Stimulated activated CD4-positive, alpha-beta T cell treated with anti-CD3 and anti-CD28 coated beads, TNF-alpha, amount 100 ng/mL, for 48 hours (primary cell): Measurements from ENCODE around the gene SERINC5.
"Not testable (repeated sequence)": the region's sequence is repeated elsewhere in the genome, so short reads cannot be mapped to it uniquely, and the experiment has no call there.

Experiments used
- DNase-seq, 3 donors: peaks; one replicate each; pipeline ENCODE4 v3.0.0-alpha.2; 2020; ENCODE audit warnings: low read depth in 3 of 3

Gene SERINC5

GRCh38 chr5:80139466-80139972, 116.3 kb downstream of the SERINC5 start:
- no peak for DNase-seq

GRCh38 chr5:80138486-80138885, 117.4 kb downstream of the SERINC5 start:
- DNase-seq = no peak

GRCh38 chr5:80136798-80137197, 119.0 kb downstream of the SERINC5 start:
- DNase-seq = not testable (repeated sequence)

- no peak for DNase-seq
Measured at GRCh38 chr5:80134876-80135275, 121.0 kb downstream of the SERINC5 start.

- DNase-seq = no peak
Measured at GRCh38 chr5:80129146-80129545, 126.7 kb downstream of the SERINC5 start.

GRCh38 chr5:80128141-80128540, 127.7 kb downstream of the SERINC5 start:
- DNase-seq = no peak

- no peak for DNase-seq
Measured at GRCh38 chr5:80127116-80127552, 128.7 kb downstream of the SERINC5 start.

- DNase-seq = no peak
Measured at GRCh38 chr5:80125962-80126480, 129.8 kb downstream of the SERINC5 start.

- no peak for DNase-seq
Measured at GRCh38 chr5:80125022-80125961, 130.6 kb downstream of the SERINC5 start.

GRCh38 chr5:80124121-80124918, 131.5 kb downstream of the SERINC5 start:
- no peak for DNase-seq

GRCh38 chr5:80122579-80122978, 133.3 kb downstream of the SERINC5 start:
- no peak for DNase-seq

GRCh38 chr5:80119372-80119771, 136.5 kb downstream of the SERINC5 start:
- DNase-seq = no peak

- no peak for DNase-seq
Measured at GRCh38 chr5:80117446-80117845, 138.4 kb downstream of the SERINC5 start.

- no peak for DNase-seq
Measured at GRCh38 chr5:80116465-80116864, 139.4 kb downstream of the SERINC5 start.

GRCh38 chr5:80116000-80116399, 139.8 kb downstream of the SERINC5 start:
- DNase-seq = no peak

GRCh38 chr5:80114860-80115259, 141.0 kb downstream of the SERINC5 start:
- DNase-seq = no peak

- not testable (repeated sequence) for DNase-seq
Measured at GRCh38 chr5:80111376-80111990, 144.4 kb downstream of the SERINC5 start.

- DNase-seq = no peak
Measured at GRCh38 chr5:80109646-80110478, 146.0 kb downstream of the SERINC5 start.

GRCh38 chr5:80106916-80107315, 148.9 kb downstream of the SERINC5 start:
- DNase-seq = no peak

GRCh38 chr5:80105698-80106439, 150.0 kb downstream of the SERINC5 start:
- DNase-seq = no peak
